GM19043 (cell line): ENCODE results near the gene NET1.
"Not testable (repeated sequence)": the region's sequence is repeated elsewhere in the genome, so short reads cannot be mapped to it uniquely, and the experiment has no call there.

ENCODE experiments used
- ATAC-seq: cut with Tn5 transposase; IDR thresholded peaks from one replicate; pipeline ENCODE4 v1.9.1; 2021; ENCODE audit warnings: low read depth; ENCODE audit not compliant: unreplicated experiment

The NET1 gene

DNA sequence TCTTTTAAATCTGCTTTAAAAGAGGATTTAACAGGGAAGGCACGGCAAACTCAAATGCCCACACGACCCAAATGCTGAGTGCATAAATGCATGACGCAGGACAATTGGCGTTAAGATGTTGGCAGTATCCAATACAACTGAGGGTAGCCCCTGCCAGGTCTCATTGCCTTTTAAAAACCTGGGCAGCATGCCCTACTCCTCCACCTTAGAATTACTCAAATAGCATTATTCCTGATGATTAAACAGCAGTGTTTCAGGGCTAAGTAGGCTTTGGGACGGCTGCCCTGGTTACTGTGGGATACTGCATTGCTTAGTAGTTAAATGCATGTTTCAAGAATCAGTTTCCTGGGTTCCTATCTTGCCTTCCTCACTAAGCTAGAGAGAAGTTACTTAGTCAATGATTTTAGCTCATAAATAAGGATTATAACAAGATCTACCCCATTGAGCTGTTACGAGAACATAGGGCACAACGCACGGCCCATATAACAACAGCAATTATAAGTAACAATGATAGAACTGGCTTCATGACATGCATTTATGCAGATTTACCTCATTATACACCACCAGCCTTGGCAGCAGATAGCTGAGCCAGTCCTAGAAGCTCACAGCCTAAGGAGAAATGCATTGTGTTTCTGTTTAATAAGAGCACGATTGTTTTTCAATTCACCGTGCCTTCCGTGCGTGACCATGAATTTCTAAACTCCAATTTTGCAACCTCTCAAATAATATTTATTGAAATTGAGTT lies 15.6 kb upstream of the NET1 start:
- ATAC-seq, result no peak

DNA sequence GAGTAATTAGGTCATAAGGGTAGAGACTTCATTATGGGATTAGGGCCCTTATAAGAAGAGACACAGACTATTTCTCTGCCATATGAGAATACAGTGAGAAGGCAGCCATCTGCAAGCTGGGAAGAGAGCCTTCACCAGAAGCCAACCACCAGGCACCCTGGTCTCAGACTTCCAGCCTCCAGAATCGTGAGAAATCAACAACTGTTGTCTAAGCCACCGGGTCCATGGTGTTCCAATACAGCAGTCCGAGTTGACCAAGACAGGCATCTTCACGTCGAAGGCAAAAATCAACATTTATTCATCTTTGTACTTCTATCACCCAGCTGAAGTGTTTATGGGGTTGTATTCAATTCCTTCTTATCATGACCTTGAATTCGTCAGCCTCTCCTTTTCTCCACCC lies 13.0 kb upstream of the NET1 start:
- no peak for ATAC-seq

DNA sequence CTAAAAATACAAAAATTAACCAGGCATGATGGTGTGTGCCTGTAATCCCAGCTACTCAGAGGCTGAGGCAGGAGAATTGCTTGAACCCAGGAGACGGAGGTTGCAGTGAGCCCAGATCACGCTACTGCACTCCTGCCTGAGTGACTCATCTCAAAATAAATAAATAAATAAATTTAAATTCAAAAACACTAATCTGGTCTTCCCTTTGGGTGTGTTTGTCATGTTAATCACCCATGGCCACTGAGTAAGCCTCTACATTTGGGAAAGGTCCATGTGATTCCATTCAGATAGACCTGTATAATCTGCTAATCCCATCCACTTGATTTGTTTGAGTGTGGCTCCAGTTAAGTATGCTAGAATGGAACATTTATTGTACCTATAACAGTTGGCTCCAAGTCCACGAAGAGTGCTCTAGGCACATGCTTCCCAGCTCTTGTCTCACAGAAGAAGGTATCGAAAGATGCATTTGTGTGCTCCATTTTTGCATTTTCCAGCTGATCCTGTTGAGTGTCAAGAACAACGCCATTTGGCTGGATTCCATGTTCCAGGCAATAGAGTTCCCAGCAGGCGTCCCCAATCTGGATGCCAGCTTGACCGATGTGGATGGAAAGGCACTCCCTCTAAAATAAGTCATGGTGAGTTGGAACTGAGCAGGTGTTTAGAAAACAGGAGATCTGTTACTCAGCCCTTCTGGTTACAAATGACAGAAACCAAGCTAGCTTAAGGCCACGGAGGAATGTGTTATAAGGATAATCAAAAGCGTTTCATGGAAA lies 11.7 kb upstream of the NET1 start:
- ATAC-seq, result no peak

DNA sequence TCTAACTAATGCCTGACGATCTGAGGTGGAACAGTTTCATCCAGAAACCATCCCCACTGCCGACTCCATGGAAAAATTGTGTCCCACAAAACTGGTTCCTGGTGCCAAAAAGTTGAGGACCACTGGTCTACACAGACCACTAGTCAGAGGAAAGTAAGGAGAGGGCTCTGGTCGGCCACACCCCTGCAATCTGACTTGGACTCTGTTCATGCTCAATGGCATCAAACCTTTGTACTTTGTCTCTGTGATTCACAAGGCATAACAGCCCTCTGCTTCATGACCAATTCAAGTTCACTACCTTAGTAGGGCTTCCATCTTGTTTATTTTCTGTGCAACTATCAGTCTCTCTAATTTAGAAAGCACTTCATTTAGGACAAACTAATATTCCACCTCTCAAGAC lies 9.6 kb upstream of the NET1 start:
- ATAC-seq, result no peak

DNA sequence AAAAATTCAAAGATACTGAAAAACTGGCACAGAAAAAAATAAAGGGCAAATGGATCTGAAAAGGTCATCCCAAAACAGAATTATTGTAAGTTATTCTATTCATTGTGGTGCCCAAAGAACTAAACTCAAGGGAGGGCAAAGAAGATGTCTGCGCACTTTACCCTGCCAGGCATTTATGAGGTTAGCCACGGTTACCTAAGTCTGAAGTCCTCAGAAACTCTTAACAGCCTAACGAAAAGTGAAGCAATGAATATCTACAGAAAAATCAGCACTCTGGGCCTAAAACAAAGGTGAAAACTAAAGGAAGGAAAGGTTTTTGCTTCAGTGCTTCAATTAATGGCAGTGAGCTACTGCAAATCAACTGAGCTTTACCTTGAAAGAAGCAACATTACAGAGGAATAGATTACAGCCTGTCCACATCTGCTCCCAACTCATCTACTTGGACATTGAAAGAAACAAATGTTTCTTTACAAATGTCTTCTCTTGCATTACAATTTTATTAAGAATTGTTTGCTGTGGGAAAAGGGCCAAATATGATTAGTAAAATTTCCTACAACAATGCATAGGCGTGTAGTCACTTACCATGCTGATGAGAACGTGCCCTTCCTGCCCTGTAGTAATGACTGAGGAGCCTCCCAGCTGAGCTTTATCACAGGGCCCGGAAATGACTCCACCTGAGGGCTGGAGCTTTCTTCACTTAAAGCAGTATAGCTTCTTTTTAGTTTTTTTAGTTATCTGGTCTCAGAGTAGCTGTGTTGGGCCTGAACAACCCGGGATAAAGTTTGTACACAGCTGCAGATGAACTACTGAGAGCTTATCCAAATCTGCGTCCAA lies 7.9 kb upstream of the NET1 start, which contains the start of gene TUBAL3:
TUBAL3 (minus strand) TSS at position 621 of the 834 bp plus-strand sequence; CDS start at position 585, 36 bp downstream.
- no peak for ATAC-seq

DNA sequence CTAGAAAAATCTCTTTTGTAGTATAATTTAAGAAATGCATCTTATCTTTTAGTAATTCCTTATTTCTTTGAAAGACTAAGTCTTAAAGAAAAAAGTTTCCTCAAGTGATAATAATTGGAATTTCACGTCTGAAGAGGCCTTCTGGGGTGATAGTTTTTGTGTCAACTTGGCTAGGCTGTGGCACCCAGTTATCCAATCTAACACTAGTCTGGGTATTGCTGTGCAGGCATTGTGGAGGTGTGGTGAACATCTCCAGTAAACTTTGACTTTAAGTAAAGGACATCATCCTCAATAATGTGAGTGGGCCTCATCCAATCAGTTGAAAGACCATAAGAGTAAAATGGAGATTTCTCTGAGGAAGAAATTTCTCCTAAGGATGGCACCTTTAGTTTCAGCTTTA lies 5.4 kb upstream of the NET1 start:
- ATAC-seq, result no peak

DNA sequence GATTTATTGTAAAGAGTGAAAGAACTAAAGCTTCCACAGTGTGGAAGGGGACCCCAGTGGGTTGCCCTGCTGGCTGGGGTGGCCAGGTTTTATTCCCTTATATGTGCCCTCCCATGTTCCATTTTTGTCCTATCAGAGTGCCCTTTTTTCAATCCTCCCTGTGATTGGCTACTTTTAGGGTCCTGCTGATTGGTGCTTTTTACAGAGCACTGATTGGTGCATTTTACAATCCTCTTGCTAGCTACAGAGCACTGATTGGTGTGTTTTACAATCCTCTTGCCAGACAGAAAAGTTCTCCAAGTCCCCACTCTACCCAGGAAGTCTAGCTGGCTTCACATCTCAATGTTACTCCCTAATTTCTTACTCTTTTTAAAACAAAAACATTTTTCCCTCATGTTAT lies 1.6 kb upstream of the NET1 start:
- ATAC-seq, result not testable (repeated sequence)

DNA sequence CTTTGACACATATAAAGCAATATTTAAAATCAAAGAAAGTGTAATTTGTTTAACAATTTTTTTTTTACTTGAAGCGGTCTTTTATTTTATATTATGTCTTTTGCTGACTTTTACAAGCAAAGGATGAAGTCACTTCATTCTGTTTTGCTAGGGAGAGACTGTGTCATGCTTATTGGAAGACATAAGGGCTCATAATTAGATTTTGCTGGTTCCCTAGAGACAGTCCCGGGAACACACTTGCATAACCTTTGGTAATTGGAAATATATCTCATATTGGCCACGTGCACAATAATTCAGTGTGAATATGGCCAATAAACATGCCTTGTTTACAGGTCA lies 448 bp upstream of the NET1 start:
- ATAC-seq, result no peak

DNA sequence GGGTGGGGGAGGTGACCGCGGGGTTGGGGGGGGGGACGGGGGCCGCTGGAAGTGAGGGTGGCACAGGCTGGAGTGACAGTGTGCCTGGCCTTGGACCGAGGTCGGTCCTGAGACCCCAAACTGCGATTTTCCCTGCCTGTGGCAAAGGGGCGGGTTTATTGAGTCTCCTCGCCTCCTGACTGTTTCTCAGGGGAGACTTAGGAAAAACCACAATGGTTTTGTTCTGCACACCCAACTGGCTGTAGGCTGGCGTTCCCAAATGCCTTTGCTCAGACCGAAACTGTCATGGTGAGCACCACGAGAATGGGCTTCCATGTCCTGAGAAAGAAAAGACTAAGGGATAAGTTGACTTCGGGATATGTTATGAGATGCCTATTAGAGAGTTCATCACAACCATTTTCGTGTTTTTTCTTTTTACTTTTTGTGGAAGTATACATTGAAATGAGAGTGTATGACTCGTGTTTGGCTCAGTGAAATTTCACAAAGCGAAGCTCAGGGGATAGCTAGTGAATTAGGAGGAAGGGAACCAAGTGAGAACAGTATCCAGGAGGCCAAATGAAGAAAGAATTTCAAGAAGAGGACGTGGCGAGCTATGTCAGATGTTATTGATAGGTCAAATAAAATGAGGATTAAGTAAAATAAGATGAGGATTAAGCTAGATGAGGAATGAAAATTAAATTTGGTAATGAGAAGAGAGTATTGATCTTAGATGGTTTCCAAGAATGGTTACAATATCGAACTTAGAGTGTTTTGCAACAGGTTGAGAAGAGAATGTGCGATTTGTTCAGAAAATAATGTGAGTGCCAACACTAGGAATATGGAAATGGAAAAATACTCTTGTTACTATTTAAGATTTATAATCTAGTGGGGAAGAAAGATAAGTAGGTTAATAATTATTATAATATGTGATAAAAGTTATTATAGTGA lies 918 bp downstream of the NET1 start:
- no peak for ATAC-seq

DNA sequence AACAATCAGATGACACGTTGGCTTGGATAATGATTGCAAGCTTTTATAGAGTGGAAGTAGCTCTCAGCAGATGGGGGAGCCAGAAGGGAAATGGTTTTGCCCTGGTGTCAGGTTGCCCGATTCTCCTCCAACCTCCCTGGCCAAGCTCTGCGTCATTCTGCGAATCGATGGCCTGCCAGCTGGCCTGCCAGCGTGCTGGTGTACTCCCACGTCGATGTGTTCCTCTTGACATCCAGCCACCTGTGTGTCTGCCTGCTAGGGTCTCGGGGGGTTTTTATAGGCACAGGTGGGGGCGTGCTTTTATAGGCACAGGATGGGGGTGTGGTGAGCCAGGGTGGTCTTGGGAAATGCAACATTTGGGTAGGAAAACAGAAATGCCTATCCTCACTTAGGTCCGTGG lies 4.6 kb downstream of the NET1 start:
- no peak for ATAC-seq

DNA sequence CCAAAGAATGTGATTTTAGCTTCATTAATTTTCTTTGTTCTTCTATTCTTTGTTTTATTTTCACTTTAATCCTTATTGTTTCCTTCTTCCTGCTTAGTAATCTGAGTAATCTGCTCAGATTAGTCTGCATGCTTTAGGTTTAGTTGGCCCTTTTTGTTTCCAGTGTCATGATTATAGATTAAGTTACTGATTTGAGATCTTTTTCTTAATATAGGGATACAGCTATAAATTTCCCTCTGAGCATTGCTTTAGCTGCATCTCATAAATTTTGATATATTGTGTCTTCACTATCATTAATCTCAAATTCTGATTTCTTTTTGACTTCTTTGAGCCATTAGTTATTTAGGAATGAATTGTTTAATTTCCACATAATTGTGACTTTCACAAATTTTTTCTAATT lies 6.2 kb downstream of the NET1 start:
- ATAC-seq, result no peak

DNA sequence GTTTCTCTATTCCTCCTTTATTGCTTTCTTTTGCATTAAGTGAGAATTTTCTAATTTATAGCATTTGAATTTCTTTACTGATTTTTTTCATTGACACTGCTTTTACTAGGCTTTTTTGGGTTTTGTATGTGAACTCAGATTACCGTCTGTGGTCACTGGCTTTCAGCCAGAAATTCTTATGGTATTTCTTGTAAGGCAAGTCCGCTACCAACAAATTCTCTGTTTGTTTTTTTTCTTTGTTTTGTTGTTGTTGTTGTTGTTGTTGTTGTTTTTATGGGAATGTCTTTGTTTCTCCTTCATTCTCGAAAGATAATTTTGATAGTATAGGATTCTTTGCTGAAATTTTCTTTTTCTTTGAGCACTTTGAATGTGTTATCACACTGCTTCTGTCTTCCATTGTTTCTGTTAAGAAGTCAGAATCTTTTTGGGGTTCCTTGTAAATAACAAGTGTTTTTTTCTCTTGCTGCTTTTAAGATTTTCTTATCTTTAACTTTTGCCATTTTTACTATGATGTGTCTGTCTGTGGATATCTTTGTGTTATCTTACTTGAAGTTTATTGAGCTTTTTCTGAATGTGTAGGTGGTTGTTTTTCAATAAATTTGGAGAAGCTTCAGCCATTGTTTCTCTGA lies 7.2 kb downstream of the NET1 start:
- ATAC-seq, result no peak

DNA sequence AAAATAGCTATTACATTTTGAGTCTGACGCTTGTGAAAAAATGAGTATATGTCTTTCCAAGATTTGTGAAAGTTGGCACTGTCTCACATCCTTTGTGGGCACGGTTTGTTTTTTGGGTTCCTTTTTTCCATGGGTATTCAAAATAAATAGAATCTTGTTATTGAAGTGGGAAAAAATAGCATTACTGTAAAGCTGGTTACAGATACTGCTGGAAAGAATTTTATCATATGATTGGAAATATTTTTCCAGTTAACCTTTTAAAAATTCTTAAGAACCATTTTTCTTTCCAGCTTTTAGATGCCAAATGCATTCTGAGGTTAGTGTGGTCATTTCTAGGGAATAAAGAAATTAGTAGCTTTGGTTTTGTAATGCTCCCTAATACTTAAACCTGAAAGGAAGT lies 11.4 kb downstream of the NET1 start:
- ATAC-seq, result no peak

DNA sequence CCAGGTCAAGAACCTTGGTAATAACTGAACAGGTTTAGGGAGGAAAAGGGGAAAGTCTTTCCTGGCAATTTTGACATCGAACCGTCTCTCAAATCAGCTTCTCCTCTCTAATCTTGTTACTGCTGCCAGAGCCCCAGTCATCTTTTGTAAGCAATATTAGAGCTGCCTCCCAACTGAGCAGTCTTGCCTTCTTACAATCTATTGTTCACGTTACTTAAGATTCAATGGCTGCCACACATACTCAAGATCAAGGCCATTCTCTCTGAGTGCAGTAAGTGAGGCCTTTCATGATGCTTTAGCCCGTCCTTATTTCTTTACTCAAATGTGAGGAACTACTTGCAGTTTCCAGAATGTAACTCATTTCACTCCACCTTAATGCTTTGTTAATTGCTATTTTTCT lies 12.4 kb downstream of the NET1 start:
- ATAC-seq, result no peak

DNA sequence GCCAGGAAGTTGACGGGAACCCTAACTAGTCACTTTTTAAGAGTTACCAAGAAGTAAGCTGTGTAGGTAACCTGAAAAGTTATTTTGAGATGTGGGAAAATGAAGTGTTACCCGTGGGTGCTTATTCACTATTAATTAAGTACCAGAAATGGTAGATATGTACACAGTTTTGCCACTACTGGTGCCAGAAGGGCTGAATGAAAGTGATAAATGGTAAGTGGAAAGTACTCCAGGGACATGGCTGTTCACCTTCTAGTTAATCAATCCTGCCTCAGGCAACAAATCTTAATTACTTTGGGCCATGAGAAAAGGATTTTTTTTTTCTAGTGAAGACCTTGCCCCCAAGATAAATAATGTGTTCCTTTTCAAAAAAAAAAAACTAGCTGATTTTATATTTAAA lies 15.8 kb downstream of the NET1 start:
- ATAC-seq, result no peak

DNA sequence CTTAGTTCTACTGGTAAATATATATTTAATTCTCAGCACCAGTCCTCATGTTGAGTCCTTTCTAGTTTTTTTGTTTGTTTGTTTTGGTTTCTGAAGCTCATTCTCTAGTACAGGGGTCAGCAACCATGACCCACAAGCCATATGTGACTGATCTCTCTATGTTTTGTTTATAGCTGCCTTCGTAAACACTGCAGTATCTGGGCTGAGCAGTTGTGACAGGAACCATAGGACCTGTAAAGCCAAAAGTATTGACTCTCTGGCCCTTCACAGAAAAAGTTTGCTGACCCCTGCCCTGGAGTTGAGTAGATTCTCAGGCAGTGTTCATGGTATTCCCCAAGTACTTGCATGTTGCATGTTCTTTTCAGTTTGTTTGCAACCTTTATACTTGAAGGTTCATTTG lies 20.8 kb downstream of the NET1 start:
- ATAC-seq, result no peak

DNA sequence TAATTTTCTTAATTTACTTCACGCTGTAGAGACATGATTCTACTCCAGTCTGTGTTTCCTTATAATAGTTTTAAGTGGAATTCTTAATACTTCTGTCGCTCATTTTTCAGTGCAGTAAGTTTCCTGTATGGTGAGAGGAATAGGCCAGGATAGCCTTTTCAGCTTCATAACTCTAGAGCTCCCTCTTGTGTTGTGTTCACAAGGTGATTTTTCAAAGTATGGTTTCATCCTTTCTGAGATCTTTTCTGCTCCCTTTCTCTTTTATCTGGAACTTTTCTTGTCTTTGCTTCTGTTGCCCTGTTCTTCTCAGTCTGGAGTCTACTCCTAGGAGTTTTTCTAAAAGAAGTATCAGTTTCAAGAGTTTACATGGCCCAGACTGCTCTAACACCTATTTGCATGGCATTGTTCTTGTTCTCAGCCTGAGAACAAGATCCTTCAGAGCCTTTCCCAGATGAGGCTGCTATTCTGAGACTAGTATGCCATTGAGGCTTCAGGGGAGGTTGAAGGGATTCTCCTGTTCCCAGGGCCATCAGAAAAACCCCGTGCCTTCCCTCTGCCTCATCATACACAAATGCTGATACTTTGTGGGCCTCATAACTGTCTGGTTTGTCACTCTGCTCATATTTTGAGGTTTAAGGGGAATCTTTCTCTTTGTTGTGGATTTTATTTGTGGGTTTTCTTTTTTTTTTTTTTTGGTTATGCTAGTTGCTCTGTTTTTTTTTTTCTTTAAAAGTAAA lies 21.8 kb downstream of the NET1 start:
- no peak for ATAC-seq

DNA sequence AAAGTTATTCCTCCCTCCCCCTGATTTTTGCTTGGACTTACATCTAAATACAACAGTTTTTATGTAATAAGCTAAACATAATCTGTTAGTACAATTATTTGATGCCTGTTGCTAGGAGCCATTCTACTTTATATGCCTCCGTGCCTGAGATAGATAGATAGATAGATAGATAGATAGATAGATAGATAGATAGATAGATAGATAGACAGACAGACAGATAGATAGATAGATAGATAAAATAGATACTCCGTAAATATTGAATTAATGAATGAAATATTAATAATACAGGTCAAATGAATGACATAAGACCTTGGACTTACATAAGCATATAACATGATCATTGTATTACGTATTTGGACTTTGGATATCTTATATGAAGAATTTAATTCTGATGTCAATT lies 23.0 kb downstream of the NET1 start:
- ATAC-seq, result no peak

DNA sequence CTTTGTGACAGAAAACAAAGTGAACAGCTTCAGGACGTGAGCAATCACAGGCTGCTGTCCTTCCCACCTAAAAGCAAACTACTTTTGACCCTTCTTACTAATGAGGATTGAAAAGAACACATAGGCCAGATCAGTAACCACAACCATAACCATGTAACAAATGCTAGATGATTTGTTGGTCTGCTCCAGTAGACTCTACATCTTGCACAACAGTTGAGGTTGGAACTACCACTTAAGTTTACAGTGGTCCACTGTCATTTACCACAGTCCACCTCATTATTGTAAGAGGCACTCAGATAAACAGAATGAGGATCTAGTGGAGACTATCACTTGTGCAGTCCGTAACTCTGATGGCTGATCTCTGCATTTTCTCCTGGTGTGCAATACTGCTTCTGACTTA lies 27.8 kb downstream of the NET1 start:
- ATAC-seq, result no peak
